ENCODE data around the gene C4orf54.

The C4orf54 gene

GRCh38 chr4:99615170-99615820 lies 42.3 kb downstream of the C4orf54 start:
- DNase-seq, result no peak

- DNase-seq, result no peak
These were observed 43.1 kb downstream of the C4orf54 start for GRCh38 chr4:99614491-99614890.

DNA sequence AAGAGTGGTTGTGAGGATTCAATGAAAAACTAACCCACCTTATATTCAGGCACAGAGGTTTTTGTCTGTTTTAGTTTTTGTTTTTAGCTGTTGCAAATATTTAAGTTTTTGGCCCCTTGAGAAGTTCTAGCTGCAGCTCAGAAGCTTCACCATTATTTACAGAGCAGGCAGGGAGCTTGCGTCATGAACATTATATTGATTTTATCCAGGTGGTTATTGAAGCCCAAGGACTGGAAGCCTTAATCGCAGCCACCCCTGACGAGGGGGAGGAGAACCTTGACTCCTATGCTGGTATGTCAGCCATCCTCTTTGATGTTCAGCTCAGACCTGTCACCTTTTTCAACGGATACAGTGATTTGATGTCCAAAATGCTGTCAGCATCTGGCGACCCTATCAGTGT lies 44.9 kb downstream of the C4orf54 start:
- no peak for DNase-seq

DNA sequence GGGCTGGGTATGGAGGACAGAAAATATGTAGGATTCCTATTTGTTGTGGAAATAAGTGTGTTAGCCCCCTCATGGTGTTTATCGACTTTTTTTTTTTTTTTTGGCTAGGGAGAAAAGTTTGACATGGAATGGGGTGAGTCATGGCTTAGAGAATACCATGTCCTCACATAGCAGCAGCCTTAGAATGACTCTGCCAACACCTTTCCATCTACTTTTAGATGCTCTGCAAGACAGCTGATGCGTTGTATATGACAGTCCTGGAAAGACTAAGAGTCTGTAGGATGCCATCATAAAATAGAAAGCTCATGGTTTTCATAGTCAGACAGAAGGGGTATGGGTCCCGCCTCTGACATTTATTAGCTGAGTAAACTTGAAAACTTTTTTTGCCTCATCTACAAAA lies 45.3 kb downstream of the C4orf54 start:
- DNase-seq, result no peak

- DNase-seq, result no peak
These were observed 46.9 kb downstream of the C4orf54 start for GRCh38 chr4:99610605-99611175.

DNA sequence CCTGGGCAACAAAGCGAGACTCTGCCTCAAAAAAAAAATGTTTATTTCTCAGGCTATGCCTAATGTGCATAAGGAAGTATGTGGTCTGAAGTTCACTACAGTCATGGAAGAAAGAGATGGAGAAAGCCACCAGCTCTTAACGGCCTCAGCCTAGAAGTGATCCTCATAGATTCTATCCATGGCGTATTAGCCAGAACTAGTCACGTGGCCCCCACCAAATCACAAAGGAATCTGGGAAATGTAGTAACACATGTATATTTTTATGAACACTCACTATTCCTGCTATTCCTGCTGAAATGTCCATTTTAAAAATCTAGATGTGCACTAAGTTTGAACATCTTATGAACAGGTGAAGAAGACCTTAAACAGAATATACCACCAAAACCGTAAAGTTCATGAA lies 49.2 kb downstream of the C4orf54 start:
- no peak for DNase-seq

All from fibroblast of skin of right biceps (primary cell).